Measurements from ENCODE around the gene SCN1B.

The SCN1B gene

GRCh38 chr19:35021016-35021415 is 9.3 kb upstream of the SCN1B start:
- no peak for DNase-seq (ENCODE audit: low spot score)
- H3K4me3 ChIP-seq, result no peak overlapping the region
- TF ChIP-seq CTCF (IDR thresholded peaks at IDR 0.05), result no peak
- H3K27ac ChIP-seq, result no peak overlapping the region

GRCh38 chr19:35021596-35021995 is 8.7 kb upstream of the SCN1B start:
- Histone ChIP-seq H3K27ac (no peak overlapping the region), H3K4me3 (no peak overlapping the region)
- TF ChIP-seq CTCF (IDR thresholded peaks at IDR 0.05), result no peak
- DNase-seq (ENCODE audit: low spot score), result no peak

GRCh38 chr19:35022460-35022859 is 7.8 kb upstream of the SCN1B start:
- DNase-seq (ENCODE audit: low spot score), result no peak
- H3K27ac ChIP-seq, result no peak overlapping the region

GRCh38 chr19:35023428-35023827 is 6.8 kb upstream of the SCN1B start:
- Histone ChIP-seq H3K4me3 (no peak overlapping the region), H3K27ac (peak overlapping the region in 1 of 2 donors; percentile 9)
- no peak for TF ChIP-seq CTCF (IDR thresholded peaks at IDR 0.05)
- DNase-seq (ENCODE audit: low spot score), result no peak

More at GRCh38 chr19:35022460-35022859, 7.8 kb upstream of the SCN1B start:
- H3K4me3 ChIP-seq, result no peak overlapping the region
- no peak for TF ChIP-seq CTCF (IDR thresholded peaks at IDR 0.05)

GRCh38 chr19:35024095-35024494 is 6.2 kb upstream of the SCN1B start:
- no peak for DNase-seq (ENCODE audit: low spot score)
- H3K27ac ChIP-seq, result peak overlapping the region in 1 of 2 donors; percentile 9
- H3K4me3 ChIP-seq, result no peak overlapping the region
- no peak for TF ChIP-seq CTCF (IDR thresholded peaks at IDR 0.05)

- DNase-seq (ENCODE audit: low spot score), result no peak
- H3K27ac ChIP-seq, result no peak overlapping the region
- H3K4me3 ChIP-seq, result no peak overlapping the region
- TF ChIP-seq CTCF (IDR thresholded peaks at IDR 0.05), result no peak
Measured at GRCh38 chr19:35025969-35026368, 4.3 kb upstream of the SCN1B start.

GRCh38 chr19:35026418-35026817 is 3.9 kb upstream of the SCN1B start:
- H3K27ac ChIP-seq, result no peak overlapping the region
- DNase-seq (ENCODE audit: low spot score), result no peak
- H3K4me3 ChIP-seq, result no peak overlapping the region
- TF ChIP-seq CTCF (IDR thresholded peaks at IDR 0.05), result no peak
